DND-41 (cell line): ENCODE results near the gene IFI27L1.

Experiments
- ATAC-seq: fragments of 200-7000 bp; cut with Tn5 transposase; 3 replicates; pipeline ENCODE4 v1.9.1; 2021; ENCODE audit warnings: low read depth; ENCODE audit not compliant: insufficient read depth
- DNase-seq: peaks from one replicate; pipeline ENCODE4 v3.0.0-alpha.2; 2020
- H2AFZ ChIP-seq: 2 replicates; pipeline ENCODE4 v1.6.0; 2012; ENCODE audit warnings: low read depth, low read length
- H3K27ac ChIP-seq: 2 replicates; pipeline ENCODE4 v1.5.1; 2012; ENCODE audit warnings: low read length, inconsistent platforms
- H3K27me3 ChIP-seq: fragments of 200-600 bp; sonication (generic); 2 replicates; pipeline ENCODE4 v1.6.0; 2012; ENCODE audit warnings: low read length, mild to moderate bottlenecking, inconsistent platforms; ENCODE audit not compliant: insufficient read depth, poor library complexity
- H3K36me3 ChIP-seq: 2 replicates; pipeline ENCODE4 v1.5.1; 2012; ENCODE audit warnings: low read length, inconsistent platforms; ENCODE audit not compliant: insufficient read depth
- H3K4me1 ChIP-seq: 2 replicates; pipeline ENCODE4 v1.5.1; 2012; ENCODE audit warnings: mild to moderate bottlenecking, low read length; ENCODE audit not compliant: insufficient read depth
- H3K4me2 ChIP-seq: 2 replicates; pipeline ENCODE4 v1.6.0; 2012; ENCODE audit warnings: mild to moderate bottlenecking, moderate library complexity, low read length, inconsistent platforms; ENCODE audit not compliant: insufficient read depth
- H3K4me3 ChIP-seq, 2 experiments: fragments of 200-600 bp in 1 of 2; shearing (Covaris generic) in 1 of 2; 2 replicates each; pipeline ENCODE4 v1.5.1; 2012 to 2016; ENCODE audit warnings: inconsistent platforms in 2 of 2, low read length in 2 of 2, mild to moderate bottlenecking in 2 of 2, low read depth in 1 of 2, moderate library complexity in 1 of 2
- H3K79me2 ChIP-seq: 2 replicates; pipeline ENCODE4 v1.6.0; 2012; ENCODE audit warnings: low read length, inconsistent platforms; ENCODE audit not compliant: insufficient read depth
- H3K9ac ChIP-seq: 2 replicates; pipeline ENCODE4 v1.6.0; 2012; ENCODE audit warnings: low read depth, mild to moderate bottlenecking, inconsistent platforms, low read length, moderate library complexity
- H3K9me3 ChIP-seq: 2 replicates; pipeline ENCODE4 v1.5.1; 2012; ENCODE audit warnings: low read length, moderate library complexity, mild to moderate bottlenecking, inconsistent platforms; ENCODE audit not compliant: insufficient read depth, severe bottlenecking
- H4K20me1 ChIP-seq: 2 replicates; pipeline ENCODE4 v1.6.0; 2012; ENCODE audit warnings: low read length; ENCODE audit not compliant: insufficient read depth
- EZH2 ChIP-seq: IDR thresholded peaks from 3 replicates; pipeline ENCODE4 v1.6.1; 2012; ENCODE audit warnings: borderline replicate concordance, low read depth, mild to moderate bottlenecking, moderate library complexity, low read length, inconsistent platforms; ENCODE audit not compliant: severe bottlenecking
- TF ChIP-seq, protein P1 (sequence below): IDR thresholded peaks from 2 replicates; pipeline ENCODE4 v1.5.1; 2012; ENCODE audit warnings: borderline replicate concordance, low read length, moderate library complexity, mild to moderate bottlenecking; ENCODE audit not compliant: poor library complexity, severe bottlenecking; ENCODE audit errors: extremely low read depth

Gene IFI27L1

DNA sequence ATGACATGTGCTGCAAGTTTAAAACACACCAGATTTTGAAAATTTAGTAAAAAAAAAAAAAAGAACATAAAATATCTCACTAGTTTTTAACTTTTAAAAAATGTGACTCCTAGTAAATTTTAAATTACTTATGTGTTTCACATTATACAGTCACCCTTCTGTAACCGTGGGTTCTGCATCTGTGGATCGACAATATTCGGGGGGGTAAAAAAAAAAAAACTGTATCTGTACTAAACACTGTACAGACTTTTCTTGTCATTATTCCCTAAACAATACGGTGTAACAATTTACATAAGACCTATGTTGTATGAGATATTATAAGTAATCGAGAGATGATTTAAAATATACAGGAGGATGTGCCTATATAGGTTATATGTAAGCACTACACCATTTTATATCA lies 3.3 kb upstream of the IFI27L1 start:
- H2AFZ ChIP-seq, result no peak overlapping the region
- H4K20me1 ChIP-seq, result peaks cover 35% of the 10 kb centered on the region
- peak overlapping the region in 1 of 2 experiments; percentile 69; a peak in 2 of 4 replicates for H3K4me3 ChIP-seq
- no peak overlapping the region for H3K27ac ChIP-seq
- peaks cover 56% of the 10 kb centered on the region for H3K4me1 ChIP-seq
- ATAC-seq (no peak), DNase-seq (no peak)
- TF ChIP-seq EZH2, result no peak
- TF ChIP-seq, protein P1, sequence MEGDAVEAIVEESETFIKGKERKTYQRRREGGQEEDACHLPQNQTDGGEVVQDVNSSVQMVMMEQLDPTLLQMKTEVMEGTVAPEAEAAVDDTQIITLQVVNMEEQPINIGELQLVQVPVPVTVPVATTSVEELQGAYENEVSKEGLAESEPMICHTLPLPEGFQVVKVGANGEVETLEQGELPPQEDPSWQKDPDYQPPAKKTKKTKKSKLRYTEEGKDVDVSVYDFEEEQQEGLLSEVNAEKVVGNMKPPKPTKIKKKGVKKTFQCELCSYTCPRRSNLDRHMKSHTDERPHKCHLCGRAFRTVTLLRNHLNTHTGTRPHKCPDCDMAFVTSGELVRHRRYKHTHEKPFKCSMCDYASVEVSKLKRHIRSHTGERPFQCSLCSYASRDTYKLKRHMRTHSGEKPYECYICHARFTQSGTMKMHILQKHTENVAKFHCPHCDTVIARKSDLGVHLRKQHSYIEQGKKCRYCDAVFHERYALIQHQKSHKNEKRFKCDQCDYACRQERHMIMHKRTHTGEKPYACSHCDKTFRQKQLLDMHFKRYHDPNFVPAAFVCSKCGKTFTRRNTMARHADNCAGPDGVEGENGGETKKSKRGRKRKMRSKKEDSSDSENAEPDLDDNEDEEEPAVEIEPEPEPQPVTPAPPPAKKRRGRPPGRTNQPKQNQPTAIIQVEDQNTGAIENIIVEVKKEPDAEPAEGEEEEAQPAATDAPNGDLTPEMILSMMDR, result no peak
- no peak overlapping the region; the same call in 1 of the 2 replicates for H3K9ac ChIP-seq
- peaks cover 10% of the 10 kb centered on the region for H3K9me3 ChIP-seq
- peak overlapping the region; percentile 87 for H3K4me2 ChIP-seq
- H3K36me3 ChIP-seq, result peaks cover 46% of the 10 kb centered on the region
- peaks cover 98% of the 10 kb centered on the region for H3K79me2 ChIP-seq
- no peaks in the 10 kb centered on the region for H3K27me3 ChIP-seq

- H3K36me3 ChIP-seq, result peaks cover 42% of the 10 kb centered on the region
- peaks cover 76% of the 10 kb centered on the region for H3K79me2 ChIP-seq
- DNase-seq (peak; percentile 11), ATAC-seq (no peak)
- peak overlapping the region; percentile 88 for H3K27ac ChIP-seq
- no peak for TF ChIP-seq EZH2
- TF ChIP-seq, protein P1, result no peak
- H3K27me3 ChIP-seq, result no peaks in the 10 kb centered on the region
- H3K4me3 ChIP-seq, result peak overlapping the region; percentile 69 to 71
- peak overlapping the region; percentile 90 for H3K9ac ChIP-seq
- peaks cover 59% of the 10 kb centered on the region for H3K4me1 ChIP-seq
- peak overlapping the region; percentile 95 for H2AFZ ChIP-seq
- H3K9me3 ChIP-seq, result peaks cover 8% of the 10 kb centered on the region
- H4K20me1 ChIP-seq, result peaks cover 35% of the 10 kb centered on the region
- H3K4me2 ChIP-seq, result peak overlapping the region; percentile 87
These were observed 1.1 kb upstream of the IFI27L1 start for GRCh38 chr14:94079891-94080620.

- Histone ChIP-seq H3K9me3 (no peaks in the 10 kb centered on the region), H3K9ac (peak overlapping the region; percentile 90), H3K4me1 (peaks cover 51% of the 10 kb centered on the region), H3K4me2 (peak overlapping the region; percentile 87), H3K4me3 (peak overlapping the region; percentile 69 to 71), H4K20me1 (peaks cover 31% of the 10 kb centered on the region), H3K27ac (peak overlapping the region; percentile 88), H3K36me3 (peaks cover 30% of the 10 kb centered on the region), H3K27me3 (no peaks in the 10 kb centered on the region), H3K79me2 (peaks cover 62% of the 10 kb centered on the region), H2AFZ (peak overlapping the region; percentile 95)
- TF ChIP-seq, protein P1, result no peak
- ATAC-seq (peak; percentile 25), DNase-seq (no peak)
These were observed 293 bp downstream of the IFI27L1 start for GRCh38 chr14:94081386-94081820.
